HEK293 (cell line): ENCODE results near the gene VPS13D.
"Not testable (repeated sequence)": the region's sequence is repeated elsewhere in the genome, so short reads cannot be mapped to it uniquely, and the experiment has no call there.

Source experiments
- SP7 ChIP-seq: fragments of 450-650 bp; formaldehyde crosslinking; IDR thresholded peaks from 2 replicates; pipeline ENCODE4 v1.5.1; 2016; ENCODE audit warnings: missing biosample characterization, missing genetic modification characterization
- ZNF558 ChIP-seq: fragments of 450-650 bp; formaldehyde crosslinking; IDR thresholded peaks from 2 replicates; pipeline ENCODE4 v1.5.1; 2016; ENCODE audit warnings: missing biosample characterization, missing genetic modification characterization
- TF ChIP-seq, protein P1 (sequence below): fragments of 450-650 bp; formaldehyde crosslinking; IDR thresholded peaks from 2 replicates; pipeline ENCODE4 v1.5.1; 2016; ENCODE audit warnings: missing biosample characterization, missing genetic modification characterization
- TF ChIP-seq, protein P2 (sequence below): fragments of 450-650 bp; formaldehyde crosslinking; IDR thresholded peaks from 2 replicates; pipeline ENCODE4 v1.5.1; 2016; ENCODE audit warnings: missing biosample characterization, missing genetic modification characterization

GRCh38 chr1:12522780-12523179, 292.9 kb downstream of the VPS13D start:
- TF ChIP-seq, protein P1, sequence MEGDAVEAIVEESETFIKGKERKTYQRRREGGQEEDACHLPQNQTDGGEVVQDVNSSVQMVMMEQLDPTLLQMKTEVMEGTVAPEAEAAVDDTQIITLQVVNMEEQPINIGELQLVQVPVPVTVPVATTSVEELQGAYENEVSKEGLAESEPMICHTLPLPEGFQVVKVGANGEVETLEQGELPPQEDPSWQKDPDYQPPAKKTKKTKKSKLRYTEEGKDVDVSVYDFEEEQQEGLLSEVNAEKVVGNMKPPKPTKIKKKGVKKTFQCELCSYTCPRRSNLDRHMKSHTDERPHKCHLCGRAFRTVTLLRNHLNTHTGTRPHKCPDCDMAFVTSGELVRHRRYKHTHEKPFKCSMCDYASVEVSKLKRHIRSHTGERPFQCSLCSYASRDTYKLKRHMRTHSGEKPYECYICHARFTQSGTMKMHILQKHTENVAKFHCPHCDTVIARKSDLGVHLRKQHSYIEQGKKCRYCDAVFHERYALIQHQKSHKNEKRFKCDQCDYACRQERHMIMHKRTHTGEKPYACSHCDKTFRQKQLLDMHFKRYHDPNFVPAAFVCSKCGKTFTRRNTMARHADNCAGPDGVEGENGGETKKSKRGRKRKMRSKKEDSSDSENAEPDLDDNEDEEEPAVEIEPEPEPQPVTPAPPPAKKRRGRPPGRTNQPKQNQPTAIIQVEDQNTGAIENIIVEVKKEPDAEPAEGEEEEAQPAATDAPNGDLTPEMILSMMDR (tag by site-specific recombination) = not testable (repeated sequence)
- not testable (repeated sequence) for TF ChIP-seq SP7, ZNF558 (tag by site-specific recombination)
- TF ChIP-seq, protein P2, sequence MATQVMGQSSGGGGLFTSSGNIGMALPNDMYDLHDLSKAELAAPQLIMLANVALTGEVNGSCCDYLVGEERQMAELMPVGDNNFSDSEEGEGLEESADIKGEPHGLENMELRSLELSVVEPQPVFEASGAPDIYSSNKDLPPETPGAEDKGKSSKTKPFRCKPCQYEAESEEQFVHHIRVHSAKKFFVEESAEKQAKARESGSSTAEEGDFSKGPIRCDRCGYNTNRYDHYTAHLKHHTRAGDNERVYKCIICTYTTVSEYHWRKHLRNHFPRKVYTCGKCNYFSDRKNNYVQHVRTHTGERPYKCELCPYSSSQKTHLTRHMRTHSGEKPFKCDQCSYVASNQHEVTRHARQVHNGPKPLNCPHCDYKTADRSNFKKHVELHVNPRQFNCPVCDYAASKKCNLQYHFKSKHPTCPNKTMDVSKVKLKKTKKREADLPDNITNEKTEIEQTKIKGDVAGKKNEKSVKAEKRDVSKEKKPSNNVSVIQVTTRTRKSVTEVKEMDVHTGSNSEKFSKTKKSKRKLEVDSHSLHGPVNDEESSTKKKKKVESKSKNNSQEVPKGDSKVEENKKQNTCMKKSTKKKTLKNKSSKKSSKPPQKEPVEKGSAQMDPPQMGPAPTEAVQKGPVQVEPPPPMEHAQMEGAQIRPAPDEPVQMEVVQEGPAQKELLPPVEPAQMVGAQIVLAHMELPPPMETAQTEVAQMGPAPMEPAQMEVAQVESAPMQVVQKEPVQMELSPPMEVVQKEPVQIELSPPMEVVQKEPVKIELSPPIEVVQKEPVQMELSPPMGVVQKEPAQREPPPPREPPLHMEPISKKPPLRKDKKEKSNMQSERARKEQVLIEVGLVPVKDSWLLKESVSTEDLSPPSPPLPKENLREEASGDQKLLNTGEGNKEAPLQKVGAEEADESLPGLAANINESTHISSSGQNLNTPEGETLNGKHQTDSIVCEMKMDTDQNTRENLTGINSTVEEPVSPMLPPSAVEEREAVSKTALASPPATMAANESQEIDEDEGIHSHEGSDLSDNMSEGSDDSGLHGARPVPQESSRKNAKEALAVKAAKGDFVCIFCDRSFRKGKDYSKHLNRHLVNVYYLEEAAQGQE (tag by site-specific recombination) = not testable (repeated sequence)
